Left cardiac atrium (tissue), 4 donors: ENCODE data around the gene HOXA5. TPM values are rescaled to one million over a fixed set of nuclear protein-coding genes. Genes with fewer than 3 reads are reported as not detected.

Source experiments
- ATAC-seq, 2 donors: fragments of 200-7000 bp; cut with Tn5 transposase; one replicate each; pipeline ENCODE4 v1.9.1; 2020; ENCODE audit warnings: mild to moderate bottlenecking in 2 of 2, moderate library complexity in 2 of 2
- DNase-seq: peaks from one replicate; pipeline ENCODE4 v3.0.0-alpha.2; 2020
- intact Hi-C, 2 donors: fragments of 100-400 bp; cut with DNase I; formaldehyde crosslinking; loops; one replicate each; pipeline versions ENCODE4 v1.14.1 to v1.15.1; 2022 to 2023
- long read RNA-seq: library from polyadenylated mRNA; unstranded; transcript quantifications from one replicate; pipeline ENCODE4 v2.0.0, GENCODE V29; 2021
- total RNA-seq, 2 donors: library from RNA; stranded (reverse); fragmentation: NEBNext Ultra II Directional; extraction: Animal tissue kit (Norgen Biotek cat#: 25700); gene quantifications; one replicate each; pipeline ENCODE4 v1.2.1, GENCODE V29; 2021
- donor health status: DM: no; HTN: yes; CAD: no.
- donor health status: DM: no; HTN: yes; CAD: no; lungs with severe emphysema.
- donor health status: DM: yes; HTN: yes; CAD: no.
- donor health status: Dilated cardiomyopathy.

The HOXA5 gene
- under 1 TPM in 1 of 2 donors, not detected in 1; 0.27 TPM for total RNA-seq
- long read RNA-seq: 0 reads

- peak; percentile 54 to 70 for ATAC-seq
- no peak for DNase-seq
- intact Hi-C loops: no loop called here
Observed at GRCh38 chr7:27143023-27143949, at the start of gene HOXA5. HOXA5 (minus strand) TSS chr7:27143681; CDS start chr7:27143607, 74 bp downstream.

- intact Hi-C loops: loop anchor here (10.0 kb wide), 2 partner anchors 582 to 832 kb away; no protein-coding TSS in a partner anchor
- ATAC-seq (peak; percentile 41 to 60), DNase-seq (no peak)
Observed at GRCh38 chr7:27192546-27193334, 49.3 kb upstream of the HOXA5 start.

GRCh38 chr7:27191833-27192545 lies 48.5 kb upstream of the HOXA5 start:
- intact Hi-C loops: loop anchor here (10.0 kb wide), 2 partner anchors 583 to 833 kb away; no protein-coding TSS in a partner anchor
- DNase-seq (no peak), ATAC-seq (peak in 1 of 2 donors; percentile 13)

- ATAC-seq: no peak
- no peak for DNase-seq
- intact Hi-C loops: loop anchor here (10.0 kb wide), 2 partner anchors 584 to 834 kb away; no protein-coding TSS in a partner anchor
Observed at GRCh38 chr7:27191161-27191731, 47.8 kb upstream of the HOXA5 start.

- intact Hi-C loops: loop anchor here (10.0 kb wide), 2 partner anchors 585 to 835 kb away; no protein-coding TSS in a partner anchor
- no peak for ATAC-seq
- DNase-seq: no peak
Observed at GRCh38 chr7:27189997-27190748, 46.7 kb upstream of the HOXA5 start.

GRCh38 chr7:27189295-27189996 lies 46.0 kb upstream of the HOXA5 start:
- DNase-seq (no peak), ATAC-seq (no peak)
- intact Hi-C loops: no loop called here

- intact Hi-C loops: no loop called here
- DNase-seq (no peak), ATAC-seq (peak in 1 of 2 donors; percentile 20)
Observed at GRCh38 chr7:27188386-27189294, 45.2 kb upstream of the HOXA5 start.

- intact Hi-C loops: no loop called here
- DNase-seq: no peak
- no peak for ATAC-seq
Observed at GRCh38 chr7:27187475-27188385, 44.2 kb upstream of the HOXA5 start.

- ATAC-seq: no peak
- intact Hi-C loops: no loop called here
- DNase-seq: no peak
Observed at GRCh38 chr7:27186668-27187474, 43.4 kb upstream of the HOXA5 start.

GRCh38 chr7:27185854-27186667 lies 42.6 kb upstream of the HOXA5 start:
- DNase-seq (no peak), ATAC-seq (no peak)
- intact Hi-C loops: no loop called here

- intact Hi-C loops: no loop called here
- no peak for DNase-seq
- ATAC-seq: no peak
Observed at GRCh38 chr7:27185013-27185853, 41.8 kb upstream of the HOXA5 start, which contains the start of gene HOXA11. HOXA11 (minus strand) TSS chr7:27185232; CDS start chr7:27185144, 88 bp downstream.

GRCh38 chr7:27184337-27185012 lies 41.0 kb upstream of the HOXA5 start:
- ATAC-seq (peak in 1 of 2 donors; percentile 20), DNase-seq (no peak)
- intact Hi-C loops: no loop called here
